Upper lobe of left lung (tissue), 6 donors: ENCODE measurements around the gene EXOC3L4. TPM values are rescaled to one million over a fixed set of nuclear protein-coding genes. Genes with fewer than 3 reads are reported as not detected.

ENCODE experiments used
- ATAC-seq, 2 donors: fragments of 200-7000 bp; cut with Tn5 transposase; one replicate each; pipeline ENCODE4 v1.9.1; 2022; ENCODE audit warnings: mild to moderate bottlenecking in 2 of 2, moderate library complexity in 2 of 2; ENCODE audit not compliant: low FRiP score in 2 of 2
- DNase-seq, 2 donors: peaks; one replicate each; pipeline ENCODE4 v3.0.0-alpha.2; 2019 to 2020
- H3K27ac ChIP-seq, 4 donors: fragments of 200-600 bp; sonication (generic); one replicate each; pipeline ENCODE4 v1.5.1; 2016 to 2019
- H3K27me3 ChIP-seq, 4 donors: fragments of 200-600 bp; sonication (generic); one replicate each; pipeline ENCODE4 v1.5.1; 2017 to 2019
- H3K36me3 ChIP-seq, 4 donors: fragments of 200-600 bp; sonication (generic); one replicate each; pipeline ENCODE4 v1.5.1; 2016 to 2019
- H3K4me1 ChIP-seq, 4 donors: fragments of 200-600 bp; sonication (generic); one replicate each; pipeline ENCODE4 v1.5.1; 2018 to 2019
- H3K4me3 ChIP-seq, 4 donors: fragments of 200-600 bp; sonication (generic); one replicate each; pipeline ENCODE4 v1.5.1; 2017 to 2019; ENCODE audit warnings: mild to moderate bottlenecking in 2 of 4, moderate library complexity in 1 of 4
- H3K9me3 ChIP-seq, 4 donors: fragments of 200-600 bp; sonication (generic); one replicate each; pipeline ENCODE4 v1.5.1; 2018 to 2019
- CTCF ChIP-seq, 6 experiments: fragments of 450-650 bp in 4 of 6; fragments of 200-600 bp in 2 of 6; sonication (generic) in 2 of 6; IDR thresholded peaks; one replicate each; pipeline ENCODE4 v1.5.1; 2016 to 2019; ENCODE audit warnings: antibody characterized with exemption in 6 of 6
- EP300 ChIP-seq, 4 donors: sonication (generic); formaldehyde crosslinking; IDR thresholded peaks; one replicate each; pipeline ENCODE4 v1.5.1; 2017; ENCODE audit warnings: antibody characterized with exemption in 4 of 4, control low read depth in 2 of 4
- POLR2A ChIP-seq, 4 donors: fragments of 450-650 bp; IDR thresholded peaks; one replicate each; pipeline ENCODE4 v1.5.1; 2016 to 2017; ENCODE audit warnings: antibody characterized with exemption in 4 of 4, mild to moderate bottlenecking in 2 of 4
- POLR2AphosphoS5 ChIP-seq, 2 donors: sonication (generic); formaldehyde crosslinking; IDR thresholded peaks; one replicate each; pipeline ENCODE4 v1.5.1; 2017; ENCODE audit warnings: antibody characterized with exemption in 2 of 2
- WGBS, 2 donors: methylation state at CpG; one replicate each; pipeline ENCODE4 v1.1.5; 2017 to 2018; 5-methylcytosine and 5-hydroxymethylcytosine counted together
- total RNA-seq, 6 donors: library from RNA; depleted of rRNA in 4 of 6; stranded (reverse); fragments of >200 nt in 4 of 6; gene quantifications; one replicate each; pipeline versions ENCODE4 v1.1.0 to v1.2.1, GENCODE V29; 2016 to 2021
- donor health status: DM: no; HTN: no; CAD: no; lungs with moderate emphysema.
- donor health status: DM: no; HTN: yes; CAD: no; lungs with severe emphysema.

EXOC3L4 gene
- total RNA-seq, 6 donors from 2014 or later, result 0.30 to 7.6 (median 2.9) TPM

GRCh38 chr14:103140316-103141109 is 46.0 kb downstream of the EXOC3L4 start:
- H3K27me3 ChIP-seq, result peaks cover 0 to 2% (median 0%) of the 10 kb centered on the region in 4 donors
- peaks cover 5 to 13% (median 10%) of the 10 kb centered on the region in 4 donors for H3K4me1 ChIP-seq
- TF ChIP-seq POLR2AphosphoS5 (IDR thresholded peaks at IDR 0.05), result no peak
- TF ChIP-seq POLR2A (IDR thresholded peaks at IDR 0.05), result no peak
- no peak for TF ChIP-seq CTCF (IDR thresholded peaks at IDR 0.05)
- no peak for TF ChIP-seq EP300 (IDR thresholded peaks at IDR 0.05)
- 47 to 53% methylated on average over 11 to 12 of the region's 12 CpGs for WGBS, 2 donors
- DNase-seq (no peak), ATAC-seq (no peak)
- H3K27ac ChIP-seq, result no peak overlapping the region
- H3K36me3 ChIP-seq, result peaks cover 0 to 13% (median 6%) of the 10 kb centered on the region in 4 donors
- H3K9me3 ChIP-seq, result no peaks in the 10 kb centered on the region
- no peak overlapping the region for H3K4me3 ChIP-seq

GRCh38 chr14:103141117-103141796 is 46.7 kb downstream of the EXOC3L4 start:
- Histone ChIP-seq H3K4me3 (no peak overlapping the region), H3K27ac (no peak overlapping the region), H3K36me3 (peaks cover 0 to 5% (median under 1%) of the 10 kb centered on the region in 4 donors), H3K9me3 (no peaks in the 10 kb centered on the region), H3K4me1 (peaks cover 5 to 13% (median 10%) of the 10 kb centered on the region in 4 donors), H3K27me3 (peaks cover 0 to 2% (median 0%) of the 10 kb centered on the region in 4 donors)
- DNase-seq, result peak in 1 of 2 donors; percentile 53
- ATAC-seq, result peak in 1 of 2 donors; percentile 3
- TF ChIP-seq POLR2AphosphoS5 (IDR thresholded peaks at IDR 0.05), result no peak
- peak; percentile 38 to 65 (median 57) for TF ChIP-seq CTCF (IDR thresholded peaks at IDR 0.05)
- 31 to 37% methylated on average over 4 to 8 of the region's 8 CpGs for WGBS, 2 donors

GRCh38 chr14:103142026-103142425 is 47.5 kb downstream of the EXOC3L4 start:
- no peak for ATAC-seq
- no peak overlapping the region for H3K27ac ChIP-seq
- no peak overlapping the region for H3K4me3 ChIP-seq
- peaks cover 5 to 13% (median 10%) of the 10 kb centered on the region in 4 donors for H3K4me1 ChIP-seq
- WGBS, 2 donors, result 94 to 95% methylated on average over 4 of the region's 4 CpGs
- no peaks in the 10 kb centered on the region for H3K9me3 ChIP-seq
- no peaks in the 10 kb centered on the region for H3K36me3 ChIP-seq
- TF ChIP-seq POLR2A (IDR thresholded peaks at IDR 0.05) (no peak), POLR2AphosphoS5 (IDR thresholded peaks at IDR 0.05) (no peak), CTCF (IDR thresholded peaks at IDR 0.05) (no peak), EP300 (IDR thresholded peaks at IDR 0.05) (no peak)
- peaks cover 0 to 2% (median 0%) of the 10 kb centered on the region in 4 donors for H3K27me3 ChIP-seq
- no peak for DNase-seq

- Histone ChIP-seq H3K4me3 (no peak overlapping the region), H3K27me3 (peaks cover 0 to 2% (median 0%) of the 10 kb centered on the region in 4 donors), H3K9me3 (no peaks in the 10 kb centered on the region), H3K36me3 (no peaks in the 10 kb centered on the region), H3K27ac (no peak overlapping the region), H3K4me1 (peaks cover 5 to 13% (median 10%) of the 10 kb centered on the region in 4 donors)
- TF ChIP-seq EP300 (IDR thresholded peaks at IDR 0.05), result no peak
- no peak for TF ChIP-seq POLR2A (IDR thresholded peaks at IDR 0.05)
- no peak for TF ChIP-seq CTCF (IDR thresholded peaks at IDR 0.05)
- no peak for TF ChIP-seq POLR2AphosphoS5 (IDR thresholded peaks at IDR 0.05)
- ATAC-seq (no peak), DNase-seq (no peak)
- 63 to 81% methylated on average over 5 of the region's 5 CpGs for WGBS, 2 donors
These were observed 48.3 kb downstream of the EXOC3L4 start for GRCh38 chr14:103142721-103143302.
